Spinal cord (tissue), 10 donors: ENCODE data around the gene RAB26. TPM values are rescaled to one million over a fixed set of nuclear protein-coding genes. Genes with fewer than 3 reads are reported as not detected.
"Not testable (repeated sequence)": the region's sequence is repeated elsewhere in the genome, so short reads cannot be mapped to it uniquely, and the experiment has no call there.

Source experiments
- DNase-seq, 6 donors: peaks; one replicate each; pipeline versions ENCODE4 v3.0.0 to v3.0.0-alpha.2; 2013 to 2015; ENCODE audit warnings: low spot score in 6 of 6, low read depth in 4 of 6
- H3K27ac ChIP-seq: one replicate; pipeline ENCODE4 v1.5.1; 2013; ENCODE audit warnings: low read depth, low read length, control low read depth
- H3K27me3 ChIP-seq: one replicate; pipeline ENCODE4 v1.6.1; 2013; ENCODE audit warnings: low read length; ENCODE audit not compliant: control insufficient read depth, insufficient read depth
- H3K36me3 ChIP-seq: one replicate; pipeline ENCODE4 v1.6.1; 2013; ENCODE audit warnings: low read length; ENCODE audit not compliant: control insufficient read depth, insufficient read depth
- H3K4me1 ChIP-seq: one replicate; pipeline ENCODE4 v1.6.1; 2013; ENCODE audit warnings: low read length; ENCODE audit not compliant: control insufficient read depth, insufficient read depth
- H3K4me3 ChIP-seq: one replicate; pipeline ENCODE4 v1.5.1; 2013; ENCODE audit warnings: low read depth, low read length, control low read depth
- H3K9me3 ChIP-seq: one replicate; pipeline ENCODE4 v1.6.1; 2013; ENCODE audit warnings: low read length; ENCODE audit not compliant: control insufficient read depth, insufficient read depth
- WGBS: methylation state at CpG from one replicate; pipeline ENCODE4 v1.1.5; 2013; ENCODE audit warnings: missing lambda C conversion rate; ENCODE audit not compliant: insufficient coverage; 5-methylcytosine and 5-hydroxymethylcytosine counted together
- polyA plus RNA-seq, 2 donors: library from polyadenylated mRNA; unstranded; fragments of 120-200 nt; gene quantifications; one replicate each; pipeline ENCODE4 v1.2.1, GENCODE V29; 2013; ENCODE audit not compliant: insufficient read length in 2 of 2
- total RNA-seq, 2 donors: library from RNA; depleted of rRNA in 1 of 2; stranded (reverse); fragments of 120-200 nt in 1 of 2; fragments of >200 nt in 1 of 2; gene quantifications; one replicate each; pipeline versions ENCODE4 v1.2.3 to v1.2.4, GENCODE V29; 2013 to 2014
- donor health status: healthy.

The RAB26 gene
- total and polyA plus RNA-seq, 4 donors = 6.6 to 29.8 (median 17.5) TPM

DNA sequence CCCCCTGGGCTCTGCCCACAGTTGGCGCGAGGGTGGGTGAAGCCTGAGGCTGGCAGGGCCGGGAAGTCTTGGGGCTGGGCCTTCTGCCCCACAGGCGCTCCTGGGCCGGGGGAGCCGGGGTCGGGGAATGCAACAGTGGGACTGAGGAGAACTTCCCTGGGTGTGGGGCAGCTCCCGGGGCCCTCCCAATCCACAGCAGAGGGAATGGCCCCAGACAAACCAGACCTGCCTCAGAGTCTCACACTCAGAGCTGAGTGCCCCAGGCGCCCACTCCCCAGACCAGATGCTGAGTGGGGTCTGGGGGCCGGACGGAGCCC, 24.1 kb upstream of the RAB26 start:
- peaks cover 69% of the 10 kb centered on the region for H3K4me1 ChIP-seq
- not testable (repeated sequence) for H3K27me3 ChIP-seq, H3K9me3 ChIP-seq, H3K4me3 ChIP-seq
- 23% methylated on average over 11 of the region's 11 CpGs for WGBS
- peak overlapping the region; percentile 91 for H3K27ac ChIP-seq
- peak in 1 of 6 donors; percentile 16 for DNase-seq
- peaks cover 24% of the 10 kb centered on the region for H3K36me3 ChIP-seq

DNA sequence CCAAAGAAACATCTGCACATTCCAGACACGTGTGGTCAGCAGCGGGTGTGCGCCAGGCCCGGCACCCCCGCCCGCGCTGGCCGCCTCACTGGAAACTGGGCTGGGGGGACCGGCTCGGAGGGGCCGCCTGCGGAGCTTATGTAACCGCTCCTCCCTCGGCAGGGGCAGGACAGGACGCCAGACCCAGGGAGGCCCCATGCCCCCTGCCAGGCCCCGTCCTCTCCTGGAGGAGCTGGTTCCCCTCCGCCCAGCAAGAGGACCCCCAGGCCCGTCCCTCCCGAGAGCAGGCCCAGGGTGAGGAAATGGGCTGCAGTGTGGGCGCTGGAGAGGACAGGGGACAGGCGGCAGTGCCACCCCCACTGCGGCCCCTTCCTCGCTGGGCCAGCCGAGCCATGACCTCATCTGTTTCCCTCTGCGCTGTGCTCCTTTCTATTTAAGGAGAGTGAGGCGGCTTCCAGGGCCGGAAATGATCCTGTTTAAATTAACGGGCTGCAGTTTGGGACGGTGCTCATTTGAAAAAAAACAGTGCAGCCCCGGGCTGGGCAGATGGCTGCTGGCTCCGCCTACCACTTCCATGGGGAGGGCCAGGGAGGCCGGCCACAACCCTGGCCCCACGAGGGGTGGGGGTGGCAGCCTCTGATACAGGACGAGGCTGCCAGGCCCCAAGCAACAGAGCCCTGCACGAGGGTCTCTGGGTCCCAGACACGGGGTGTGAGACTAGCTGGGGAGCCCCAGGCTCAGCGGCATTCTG, 23.6 kb upstream of the RAB26 start:
- H3K4me3 ChIP-seq = peak overlapping the region; percentile 2

DNA sequence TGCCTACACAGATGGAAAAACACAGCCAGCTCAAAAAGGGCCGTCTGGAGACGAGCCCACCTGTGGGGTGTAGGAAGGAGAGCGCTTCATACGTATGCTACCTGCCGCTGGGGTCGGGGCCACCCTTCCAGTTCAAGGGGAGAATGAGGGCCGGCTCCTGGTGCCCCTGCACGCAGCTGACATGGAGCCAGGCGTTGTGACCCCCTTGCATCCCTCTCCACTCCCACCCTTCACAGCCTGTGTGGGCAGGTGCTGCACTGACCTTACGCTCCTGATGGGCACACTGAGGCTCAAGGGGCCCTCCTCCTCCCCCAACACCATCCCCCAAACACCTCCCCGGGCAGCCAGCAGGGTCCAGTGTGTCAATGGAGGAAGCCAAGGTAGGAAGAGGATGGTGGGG, 22.8 kb upstream of the RAB26 start:
- Histone ChIP-seq H3K36me3 (peaks cover 27% of the 10 kb centered on the region), H3K4me3 (peak overlapping the region; percentile 2), H3K4me1 (peaks cover 69% of the 10 kb centered on the region), H3K27ac (peak overlapping the region; percentile 91)
- H3K27me3 ChIP-seq, H3K9me3 ChIP-seq: not testable (repeated sequence)
- WGBS = 30% methylated on average over 2 of the region's 11 CpGs
- DNase-seq = peak in 1 of 6 donors; percentile 22

More for the DNA sequence above, 23.6 kb upstream of the RAB26 start:
- peak overlapping the region; percentile 91 for H3K27ac ChIP-seq
- 8% methylated on average over 25 of the region's 37 CpGs for whole genome bisulfite sequencing
- peak in 2 of 6 donors; percentile 42 to 67 for DNase-seq
- H3K4me1 ChIP-seq = peaks cover 69% of the 10 kb centered on the region
- not testable (repeated sequence) for H3K27me3 ChIP-seq, H3K9me3 ChIP-seq
- H3K36me3 ChIP-seq = peaks cover 25% of the 10 kb centered on the region

GRCh38 chr16:2126161-2126743, 22.2 kb upstream of the RAB26 start:
- not testable (repeated sequence) for H3K27me3 ChIP-seq, H3K4me3 ChIP-seq, H3K9me3 ChIP-seq
- DNase-seq = peak in 2 of 6 donors; percentile 43 to 71
- Histone ChIP-seq H3K27ac (peak overlapping the region; percentile 91), H3K36me3 (peaks cover 27% of the 10 kb centered on the region), H3K4me1 (peaks cover 69% of the 10 kb centered on the region)
- 20% methylated on average over 20 of the region's 21 CpGs for WGBS

DNA sequence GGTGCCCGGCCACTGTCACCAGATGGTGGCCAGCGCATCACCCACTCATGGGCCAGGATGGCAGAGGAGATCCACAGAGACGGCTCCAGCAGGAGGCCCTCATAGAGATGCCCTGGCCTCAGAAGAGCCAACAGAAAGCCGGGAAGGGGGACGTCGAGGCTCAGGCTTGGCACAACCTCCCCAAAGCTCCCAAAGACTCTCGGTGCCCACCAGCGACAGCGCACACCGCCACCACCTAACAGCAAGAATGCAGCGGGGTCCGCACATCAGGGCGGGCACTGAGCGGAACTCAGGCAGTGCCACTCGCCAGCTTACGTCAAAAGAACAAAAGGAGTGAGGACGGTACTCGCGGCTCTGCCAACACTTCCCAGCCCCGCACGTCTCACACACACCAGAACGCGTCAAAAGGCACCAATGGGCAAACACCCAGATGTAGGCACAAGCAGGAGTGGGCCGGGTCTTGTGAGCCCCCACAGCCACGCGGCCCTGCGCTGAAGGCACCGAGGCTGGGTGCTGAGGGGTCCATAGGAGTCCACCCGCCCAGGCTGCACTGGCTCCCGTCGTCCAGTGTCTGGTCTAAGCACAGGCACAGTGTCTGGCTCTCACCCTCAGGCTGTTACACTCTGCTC, 21.4 kb upstream of the RAB26 start:
- DNase-seq = peak in 1 of 6 donors; percentile 66
- peak overlapping the region; percentile 91 for H3K27ac ChIP-seq
- H3K4me1 ChIP-seq = peaks cover 62% of the 10 kb centered on the region

DNA sequence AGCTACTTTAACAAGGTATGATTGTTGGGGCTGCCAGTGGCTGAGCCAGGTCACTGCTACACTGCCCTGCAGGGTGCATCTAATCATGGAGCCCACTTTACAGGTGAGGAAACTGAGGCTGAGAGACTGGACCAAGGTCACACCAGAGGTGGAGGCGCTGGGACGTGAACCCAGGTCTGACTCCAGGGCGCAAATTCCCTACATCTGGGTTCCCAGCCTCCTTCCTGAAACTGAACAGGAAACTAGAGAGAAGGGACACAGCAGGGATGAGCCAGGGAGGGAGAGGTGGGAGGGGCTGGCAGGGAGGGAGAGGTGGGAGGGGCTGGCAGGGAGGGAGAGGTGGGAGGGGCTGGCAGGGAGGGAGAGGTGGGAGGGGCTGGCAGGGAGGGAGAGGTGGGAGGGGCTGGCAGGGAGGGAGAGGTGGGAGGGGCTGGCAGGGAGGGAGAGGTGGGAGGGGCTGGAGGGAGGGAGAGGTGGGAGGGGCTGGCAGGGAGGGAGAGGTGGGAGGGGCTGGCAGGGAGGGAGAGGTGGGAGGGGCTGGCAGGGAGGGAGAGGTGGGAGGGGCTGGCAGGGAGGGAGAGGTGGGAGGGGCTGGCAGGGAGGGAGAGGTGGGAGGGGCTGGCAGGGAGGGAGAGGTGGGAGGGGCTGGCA, 20.7 kb upstream of the RAB26 start:
- peaks cover 16% of the 10 kb centered on the region for H3K36me3 ChIP-seq
- not testable (repeated sequence) for H3K4me3 ChIP-seq, H3K27me3 ChIP-seq, H3K9me3 ChIP-seq
- DNase-seq = peak in 1 of 6 donors; percentile 53
- peak overlapping the region; percentile 91 for H3K27ac ChIP-seq
- peaks cover 56% of the 10 kb centered on the region for H3K4me1 ChIP-seq
- 36% methylated on average over 3 of the region's 3 CpGs for WGBS

More for the DNA sequence above, 21.4 kb upstream of the RAB26 start:
- WGBS = 56% methylated on average over 29 of the region's 31 CpGs
- peaks cover 24% of the 10 kb centered on the region for H3K36me3 ChIP-seq
- not testable (repeated sequence) for H3K4me3 ChIP-seq, H3K9me3 ChIP-seq, H3K27me3 ChIP-seq

DNA sequence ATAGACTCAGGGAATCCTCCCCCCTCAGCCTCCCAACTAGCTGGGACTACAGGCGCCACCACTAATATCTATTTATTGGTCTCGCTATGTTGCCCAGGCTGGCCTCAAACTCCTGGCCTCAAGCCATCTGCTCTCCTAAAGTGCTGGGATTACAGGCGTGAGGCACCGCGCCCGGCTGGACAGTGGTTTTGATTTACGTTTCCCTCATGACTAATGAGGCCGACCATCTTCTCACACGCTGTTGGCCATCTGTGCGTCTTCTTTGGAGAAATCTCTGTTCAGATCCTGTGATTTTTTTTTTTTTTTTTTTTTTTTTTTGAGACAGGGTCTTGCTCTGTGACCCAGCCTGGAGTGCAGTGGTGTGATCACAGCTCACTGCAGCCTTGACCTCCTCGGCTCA, 19.2 kb upstream of the RAB26 start:
- H3K27me3 ChIP-seq, H3K27ac ChIP-seq, DNase-seq, H3K4me3 ChIP-seq, H3K9me3 ChIP-seq: not testable (repeated sequence)
- Histone ChIP-seq H3K4me1 (peaks cover 50% of the 10 kb centered on the region), H3K36me3 (peaks cover 14% of the 10 kb centered on the region)
- no CpG with 5 or more reads among the region's 11 CpGs for WGBS

GRCh38 chr16:2129890-2130447, 18.5 kb upstream of the RAB26 start:
- DNase-seq, H3K27ac ChIP-seq, H3K27me3 ChIP-seq, H3K4me3 ChIP-seq, H3K9me3 ChIP-seq: not testable (repeated sequence)
- 77% methylated on average over 9 of the region's 22 CpGs for WGBS
- peaks cover 43% of the 10 kb centered on the region for H3K4me1 ChIP-seq
- H3K36me3 ChIP-seq = peaks cover 12% of the 10 kb centered on the region

GRCh38 chr16:2133797-2134196, 14.6 kb upstream of the RAB26 start:
- not testable (repeated sequence) for H3K27ac ChIP-seq, H3K27me3 ChIP-seq, H3K36me3 ChIP-seq, H3K4me3 ChIP-seq, H3K9me3 ChIP-seq, DNase-seq
- H3K4me1 ChIP-seq = peaks cover 12% of the 10 kb centered on the region
- 81% methylated on average over 4 of the region's 12 CpGs for WGBS
